ENCODE data around the gene SRPK2.
"Not testable (repeated sequence)": the region's sequence is repeated elsewhere in the genome, so short reads cannot be mapped to it uniquely, and the experiment has no call there.

SRPK2 gene

DNA sequence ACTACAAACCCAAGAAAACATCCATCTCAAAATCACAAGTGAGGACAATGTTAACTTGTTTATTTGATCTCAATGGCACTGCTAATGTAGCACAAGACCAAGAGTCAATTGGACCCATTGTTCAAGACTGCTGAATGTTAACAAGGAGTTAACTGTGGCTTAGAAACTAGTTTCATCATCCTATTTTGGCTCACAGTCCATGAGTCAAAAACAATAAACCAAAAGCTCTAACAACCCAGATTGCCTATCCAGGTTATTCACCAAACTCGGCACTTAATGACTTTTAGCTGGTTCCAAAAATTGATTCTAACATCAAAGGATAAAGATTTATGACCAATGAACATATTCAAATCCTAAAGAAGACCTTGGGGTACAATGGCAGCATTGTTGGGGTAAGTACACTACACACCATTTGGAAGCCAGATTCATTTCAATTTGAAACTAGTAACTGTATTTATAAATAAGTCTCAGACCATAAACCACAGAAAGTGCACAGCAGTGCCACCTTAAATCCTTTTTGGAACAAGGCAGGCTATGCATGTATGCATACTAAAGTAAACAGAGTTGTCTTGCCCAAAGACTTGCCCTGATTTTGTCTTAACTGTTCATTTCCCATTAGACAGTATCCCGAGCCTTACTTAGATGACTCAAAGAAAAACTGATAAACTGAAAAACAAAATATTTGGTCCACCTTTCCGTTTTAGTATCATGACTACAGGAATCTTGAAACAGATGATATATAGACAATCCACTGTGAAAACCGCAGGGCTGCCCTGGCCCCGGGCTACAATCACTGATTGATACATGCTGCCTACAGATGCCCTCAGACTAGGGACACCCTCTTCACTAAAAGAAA lies 84.5 kb downstream of the SRPK2 start:
- DNase-seq (ENCODE audit: low read depth) = peak; percentile 46

GRCh38 chr7:105300587-105300986 lies 88.1 kb downstream of the SRPK2 start:
- DNase-seq (ENCODE audit: low read depth) = not testable (repeated sequence)

GRCh38 chr7:105298439-105298894 lies 90.3 kb downstream of the SRPK2 start:
- no peak for DNase-seq (ENCODE audit: low read depth)

DNA sequence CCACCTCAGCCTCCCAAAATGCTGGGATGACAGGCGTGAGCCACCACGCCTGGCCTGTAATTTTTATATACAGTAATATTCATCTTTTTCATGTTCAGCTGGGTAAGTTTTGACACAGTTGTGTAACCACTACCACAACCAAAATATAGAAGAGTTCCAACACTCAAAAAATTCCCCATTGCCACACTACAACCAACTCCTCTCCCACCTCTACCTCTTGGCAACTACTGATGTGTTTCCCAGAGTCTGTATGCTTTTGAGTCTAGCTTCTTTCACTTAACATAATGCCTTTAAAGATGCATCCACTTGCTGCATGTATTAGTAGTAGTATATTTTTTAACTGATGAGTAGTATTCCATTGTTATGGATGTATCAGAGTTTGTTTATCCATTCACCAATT lies 90.7 kb downstream of the SRPK2 start:
- no peak for DNase-seq (ENCODE audit: low read depth)

DNA sequence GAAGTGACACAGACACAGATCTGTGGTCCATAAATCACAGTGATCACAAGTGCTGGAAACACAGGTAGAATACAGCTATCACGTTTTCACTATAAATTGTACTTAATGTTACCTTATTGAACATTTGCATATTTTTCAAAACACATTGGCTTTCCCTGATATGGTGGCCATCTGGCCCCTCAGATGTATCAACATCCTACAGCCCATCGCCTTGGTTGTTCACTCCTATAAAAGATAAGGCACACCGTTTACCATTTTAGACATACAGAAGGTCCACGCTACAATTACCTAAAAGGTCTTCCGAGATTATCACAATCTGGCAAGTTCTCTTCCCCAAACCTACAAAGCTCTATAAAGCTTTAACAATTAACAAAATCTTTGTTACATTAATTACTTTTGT lies 91.4 kb downstream of the SRPK2 start:
- DNase-seq (ENCODE audit: low read depth) = no peak

- DNase-seq (ENCODE audit: low read depth) = no peak
Observed at GRCh38 chr7:105296491-105296890, 92.2 kb downstream of the SRPK2 start.

DNA sequence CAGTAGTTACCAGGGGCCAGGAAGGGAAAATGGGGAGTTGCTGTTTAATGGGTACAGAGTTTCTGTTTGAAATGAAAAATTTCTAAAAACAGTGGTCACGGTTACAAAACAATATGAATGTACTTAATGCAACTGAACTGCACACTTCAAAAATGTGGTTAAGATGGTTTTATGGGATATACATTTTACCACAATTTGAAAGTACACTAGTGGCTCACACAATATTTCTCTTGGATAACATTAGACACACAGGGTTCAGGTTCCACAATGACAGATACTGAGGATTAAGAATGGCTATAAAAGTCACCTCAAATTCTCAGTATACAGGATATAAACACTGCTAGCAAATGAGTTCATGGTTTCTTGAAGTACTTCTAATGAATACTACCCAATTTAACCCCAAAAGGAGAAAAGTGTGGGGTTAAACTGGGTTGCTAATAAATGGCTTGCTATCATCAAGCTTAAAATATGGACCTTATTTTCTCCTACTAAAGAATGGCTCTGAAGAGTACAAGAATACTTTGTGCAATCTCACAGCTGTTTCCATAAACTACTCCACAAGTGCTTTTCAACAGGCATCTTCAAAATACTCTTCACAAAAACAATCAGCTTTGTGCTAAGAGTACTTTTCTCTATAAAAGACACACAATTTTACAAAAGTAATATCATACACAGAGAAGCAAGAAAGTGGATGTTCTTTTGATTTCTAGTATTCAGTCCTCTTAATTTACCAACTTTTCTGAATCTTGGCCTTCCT lies 92.9 kb downstream of the SRPK2 start:
- DNase-seq (ENCODE audit: low read depth) = no peak

GRCh38 chr7:105294482-105294881 lies 94.2 kb downstream of the SRPK2 start:
- not testable (repeated sequence) for DNase-seq (ENCODE audit: low read depth)

DNA sequence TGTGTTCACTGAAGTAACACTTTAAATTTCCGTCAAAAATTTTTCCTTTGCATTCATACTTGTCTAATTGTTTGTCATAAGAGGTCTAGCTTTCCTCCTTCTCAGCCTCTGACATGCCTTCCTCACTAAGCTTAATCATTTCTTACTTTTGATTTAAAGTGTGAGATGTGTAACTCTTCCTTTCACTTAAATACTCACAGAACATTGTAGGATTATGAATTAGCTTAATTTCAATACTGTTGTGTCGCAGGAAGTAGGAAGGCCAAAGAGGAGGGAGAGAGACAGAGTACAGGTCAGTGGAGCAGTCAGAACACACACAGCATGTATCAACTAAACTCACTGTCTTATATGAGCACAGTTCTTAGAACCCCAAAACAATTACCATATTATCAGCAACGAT lies 99.0 kb downstream of the SRPK2 start:
- DNase-seq (ENCODE audit: low read depth) = no peak

DNA sequence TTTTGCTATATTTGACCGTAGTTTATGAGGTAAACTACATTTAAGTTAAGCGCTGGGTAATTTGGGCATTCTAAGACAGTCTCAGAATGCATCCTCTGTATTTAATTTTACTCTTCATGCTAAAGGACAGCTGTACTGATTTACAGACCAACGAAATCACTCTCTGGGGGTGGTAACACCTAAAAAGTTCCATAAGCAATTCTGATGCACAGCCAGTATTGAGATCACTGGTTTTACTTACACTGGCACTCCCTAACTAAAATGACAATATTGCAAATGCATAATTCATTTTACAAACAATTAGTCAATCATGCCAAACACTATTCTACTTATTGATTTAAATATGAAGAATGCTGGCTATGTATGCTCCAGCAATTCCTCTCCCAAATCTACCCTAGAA lies 102.3 kb downstream of the SRPK2 start:
- DNase-seq (ENCODE audit: low read depth) = no peak

GRCh38 chr7:105285118-105285874 lies 103.4 kb downstream of the SRPK2 start:
- no peak for DNase-seq (ENCODE audit: low read depth)

DNA sequence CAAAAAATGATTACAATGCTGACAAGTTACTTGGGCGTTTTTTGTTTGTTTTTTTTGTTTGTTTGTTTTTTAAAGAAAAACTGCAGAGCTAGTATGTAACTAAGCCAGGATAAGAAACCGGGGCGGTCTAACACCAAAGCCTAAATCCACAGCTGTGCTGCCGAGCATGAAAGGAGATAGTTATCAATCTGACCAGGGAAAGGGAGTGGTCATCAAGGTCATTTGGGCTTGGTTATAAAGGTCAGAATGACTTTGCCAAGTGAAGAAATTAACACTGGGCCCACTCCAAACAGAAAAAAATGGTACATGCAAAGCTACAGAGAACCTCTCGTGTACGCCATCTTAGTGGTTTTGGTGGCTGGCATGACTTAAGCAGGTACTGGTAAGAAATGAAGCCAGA lies 104.7 kb downstream of the SRPK2 start:
- no peak for DNase-seq (ENCODE audit: low read depth)

- DNase-seq (ENCODE audit: low read depth) = no peak
Observed at GRCh38 chr7:105281966-105282365, 106.8 kb downstream of the SRPK2 start.

DNA sequence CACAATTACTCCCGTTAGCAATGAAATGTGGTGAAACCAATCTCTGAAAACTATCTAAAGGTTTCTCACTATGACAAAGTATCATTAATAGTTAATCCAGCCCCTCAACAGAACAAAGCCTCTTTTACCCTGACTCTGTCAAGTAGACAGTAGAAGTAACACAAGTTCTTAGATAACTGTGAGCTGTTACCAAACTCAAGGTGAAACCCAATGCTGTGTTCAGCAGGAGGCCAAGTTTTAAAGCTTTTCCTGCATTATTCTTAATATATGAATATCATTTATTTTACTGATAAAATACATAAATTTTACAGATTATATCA lies 109.1 kb downstream of the SRPK2 start:
- DNase-seq (ENCODE audit: low read depth) = no peak

DNA sequence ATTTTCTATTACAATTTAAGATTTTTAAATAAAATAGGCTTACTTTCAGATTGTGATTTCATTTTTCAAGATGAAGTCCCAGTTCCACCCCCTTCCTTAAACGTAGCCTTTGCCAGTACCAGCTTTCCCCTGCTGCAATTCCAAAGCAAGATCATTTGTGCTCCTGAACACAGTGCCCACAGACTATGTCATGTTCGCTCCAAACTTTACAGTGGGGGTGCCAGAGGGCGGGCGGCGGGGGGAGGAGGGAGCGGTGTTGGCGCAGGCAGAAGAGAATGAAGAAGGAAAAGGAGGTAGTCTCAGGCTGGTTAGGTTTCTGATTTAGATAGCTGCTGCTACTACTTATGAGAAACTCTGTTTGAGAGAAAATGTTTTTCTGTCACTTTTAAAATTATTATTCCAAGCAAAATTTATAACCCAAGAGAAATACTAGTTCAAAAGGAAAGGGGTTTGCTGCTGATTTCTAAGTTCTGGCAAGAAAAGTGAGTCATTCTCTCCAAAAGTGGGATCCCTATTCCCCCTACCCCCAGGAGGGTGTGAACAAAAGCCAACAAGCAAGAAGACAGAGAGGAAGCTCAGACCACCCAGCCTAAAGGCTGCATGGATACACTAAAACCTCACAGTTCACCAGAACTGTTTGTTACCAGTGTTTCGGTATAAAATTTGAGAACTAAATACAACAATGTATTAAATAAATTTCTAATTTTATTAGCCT lies 109.6 kb downstream of the SRPK2 start:
- no peak for DNase-seq (ENCODE audit: low read depth)

DNA sequence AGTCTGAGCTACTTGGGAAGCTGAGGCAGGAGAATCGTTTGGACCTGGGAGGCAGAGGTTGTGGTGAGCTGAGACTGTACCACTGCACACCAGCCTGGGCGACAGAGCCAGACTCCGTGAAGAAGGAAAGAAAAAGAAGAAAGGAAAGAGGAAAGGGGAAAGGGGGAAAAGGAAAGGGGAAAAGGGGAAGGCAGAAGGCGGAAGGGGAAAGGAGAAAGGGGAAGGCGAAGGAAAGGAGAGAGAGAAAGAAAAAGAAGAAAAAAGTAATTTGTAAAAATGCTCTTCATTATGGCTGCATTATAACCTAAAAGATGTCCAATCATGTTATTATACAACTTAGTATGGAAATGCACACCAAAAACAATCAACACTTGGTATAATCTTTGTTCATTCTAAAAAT lies 110.2 kb downstream of the SRPK2 start:
- DNase-seq (ENCODE audit: low read depth) = no peak

DNA sequence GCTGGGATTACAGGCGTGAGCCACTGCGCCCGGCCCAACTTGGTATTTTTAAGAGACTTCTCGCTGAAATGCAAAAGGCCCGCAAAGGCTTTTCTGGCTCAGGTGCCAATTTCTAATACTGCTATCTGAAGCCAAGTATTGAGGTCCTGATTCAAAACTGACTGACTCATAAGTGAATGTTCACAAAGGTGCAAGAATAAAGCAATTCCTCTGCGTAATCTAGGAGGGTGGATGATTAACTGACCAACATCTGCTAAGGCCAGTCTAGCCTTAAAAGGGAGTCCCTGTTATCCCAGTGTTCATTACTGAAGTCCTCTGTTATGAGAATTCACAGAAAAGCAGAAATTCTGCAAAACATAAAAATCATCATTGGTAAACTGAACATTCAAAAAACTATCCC lies 111.4 kb downstream of the SRPK2 start:
- DNase-seq (ENCODE audit: low read depth) = peak; percentile 81

DNA sequence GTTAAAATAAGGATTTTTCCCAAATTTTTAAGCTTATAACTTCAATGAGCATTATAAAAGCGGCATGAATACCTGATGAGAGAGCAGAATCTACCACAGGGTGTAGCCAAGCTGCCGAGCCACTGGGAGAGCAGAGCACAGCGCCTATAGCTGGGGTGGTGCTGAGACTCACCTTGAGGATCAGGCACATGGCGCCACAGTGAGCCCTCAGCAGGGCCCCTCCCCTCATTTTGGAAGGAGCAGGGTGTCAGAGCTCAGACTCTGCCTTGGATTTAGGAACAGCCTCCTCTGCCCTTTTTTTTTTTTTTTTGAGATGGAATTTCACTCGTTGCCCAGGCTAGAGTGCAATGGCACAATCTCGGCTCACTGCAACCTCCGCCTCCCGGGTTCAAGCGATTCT lies 118.6 kb downstream of the SRPK2 start:
- no peak for DNase-seq (ENCODE audit: low read depth)

- DNase-seq (ENCODE audit: low read depth) = no peak
Observed at GRCh38 chr7:105269397-105269796, 119.3 kb downstream of the SRPK2 start.

DNA sequence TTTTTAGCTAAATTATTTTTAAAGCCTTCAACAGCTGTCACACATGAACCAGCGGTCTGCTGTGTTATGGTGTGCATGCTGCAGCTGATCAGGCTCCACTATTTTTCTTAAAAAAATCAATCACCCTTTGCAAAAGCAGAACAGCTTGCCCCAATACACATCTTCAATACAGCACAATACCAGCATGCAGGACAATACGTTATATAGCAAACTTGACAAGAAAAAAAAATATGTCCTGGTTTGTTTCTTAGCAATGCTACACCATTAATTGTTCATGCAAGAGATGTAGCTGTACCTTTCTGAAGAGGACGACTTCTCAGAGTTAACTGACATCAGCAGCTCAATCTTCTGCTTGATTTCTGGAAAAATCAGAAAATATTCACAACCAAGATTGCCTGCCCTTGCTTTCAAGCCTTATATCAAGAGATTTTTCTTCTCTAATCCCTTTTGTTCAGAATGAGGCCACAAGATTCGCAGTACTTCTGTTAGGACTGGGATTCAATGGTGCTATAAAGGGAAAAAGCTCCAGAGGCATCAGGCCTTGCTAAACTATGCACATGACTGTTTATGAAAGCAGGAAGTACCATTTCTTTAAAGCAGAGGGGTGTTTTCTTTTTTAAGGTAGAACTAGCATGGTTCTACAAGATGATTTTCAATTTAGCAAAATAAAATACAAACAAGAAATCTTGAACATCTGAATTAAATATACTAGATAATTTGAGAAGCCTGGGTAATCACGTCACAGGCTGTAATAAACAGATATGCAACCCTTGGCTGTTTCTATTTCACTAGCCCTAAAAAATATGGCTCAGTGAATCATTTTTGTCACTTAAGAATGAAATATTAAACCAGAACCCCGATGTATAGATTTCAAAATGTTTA lies 120.0 kb downstream of the SRPK2 start:
- peak; percentile 79 for DNase-seq (ENCODE audit: low read depth)

DNA sequence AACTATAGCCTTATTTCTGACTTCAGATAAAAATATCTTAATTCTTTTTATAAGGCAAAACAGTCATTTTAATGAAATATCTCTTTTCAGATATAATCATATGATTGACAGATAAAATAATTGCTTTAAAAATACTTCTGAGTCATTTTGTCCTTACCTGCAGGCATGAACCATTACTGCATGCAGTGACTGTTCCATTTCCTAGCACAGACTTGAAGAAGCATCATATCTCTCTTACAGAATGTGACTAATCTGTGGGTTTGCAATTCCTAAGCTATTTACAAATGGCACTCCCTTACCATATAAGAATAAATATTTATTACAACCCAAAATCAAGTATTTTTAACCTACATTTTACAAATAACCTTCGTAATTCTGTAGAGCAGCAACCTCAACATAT lies 120.7 kb downstream of the SRPK2 start:
- peak; percentile 80 for DNase-seq (ENCODE audit: low read depth)

Data from amniotic epithelial cell (primary cell).